Sigmoid colon (tissue), 4 donors: ENCODE results near the gene SLC25A44.

Experiments used
- CTCF ChIP-seq, 4 experiments: fragments of 450-650 bp in 3 of 4; fragments of 200-600 bp in 1 of 4; IDR thresholded peaks; one replicate each; pipeline ENCODE4 v1.5.1; 2016 to 2019; ENCODE audit warnings: antibody characterized with exemption in 4 of 4, mild to moderate bottlenecking in 3 of 4, moderate library complexity in 2 of 4
- POLR2AphosphoS5 ChIP-seq, 4 donors: sonication (generic); formaldehyde crosslinking; IDR thresholded peaks; one replicate each; pipeline ENCODE4 v1.6.1; 2017; ENCODE audit warnings: antibody characterized with exemption in 4 of 4

GRCh38 chr1:156154317-156154749, 39.6 kb upstream of the SLC25A44 start:
- TF ChIP-seq CTCF (IDR thresholded peaks at IDR 0.05) (no peak), POLR2AphosphoS5 (IDR thresholded peaks at IDR 0.05) (no peak)
